K562 (cell line): ENCODE measurements around the gene PLPPR1. TPM values are rescaled to one million over a fixed set of nuclear protein-coding genes. Genes with fewer than 3 reads are reported as not detected.

ENCODE experiments used
- BRD9 ChIP-seq: fragments of 450-650 bp; IDR thresholded peaks from 2 replicates; pipeline ENCODE4 v1.6.1; 2018; ENCODE audit warnings: low read depth; ENCODE audit not compliant: partially characterized antibody
- C11orf30 ChIP-seq: fragments of 450-650 bp; IDR thresholded peaks from 2 replicates; pipeline ENCODE4 v1.6.1; 2016; ENCODE audit warnings: low read depth, mild to moderate bottlenecking
- CBX1 ChIP-seq: sonication (generic); IDR thresholded peaks from 2 replicates; pipeline ENCODE4 v1.6.1; 2016; ENCODE audit warnings: antibody characterized with exemption, low read depth, mild to moderate bottlenecking
- CEBPB ChIP-seq: fragments of 450-650 bp; IDR thresholded peaks from 2 replicates; pipeline ENCODE4 v1.6.1; 2016; ENCODE audit warnings: missing genetic modification characterization, missing compliant biosample characterization
- CXXC5 ChIP-seq: fragments of 250-450 bp; sonication (Bioruptor Pico); IDR thresholded peaks from 2 replicates; pipeline ENCODE4 v1.8.0; 2022; ENCODE audit warnings: inconsistent platforms, mild to moderate bottlenecking, moderate library complexity
- ESRRA ChIP-seq: fragments of 450-650 bp; IDR thresholded peaks from 2 replicates; pipeline ENCODE4 v1.6.1; 2014; ENCODE audit warnings: low read depth, mild to moderate bottlenecking, moderate library complexity, borderline replicate concordance
- FOXK1 ChIP-seq: sonication (generic); formaldehyde crosslinking; IDR thresholded peaks from 2 replicates; pipeline ENCODE4 v1.8.0; 2022; ENCODE audit warnings: missing genetic modification reagents, mild to moderate bottlenecking, borderline replicate concordance
- GABPA ChIP-seq: fragments of 200-800 bp; sonication (Bioruptor generic); conservative IDR thresholded peaks from 2 replicates; pipeline ENCODE4 v1.6.1; 2016; ENCODE audit warnings: low read depth, missing genetic modification characterization, missing compliant biosample characterization
- JUND ChIP-seq, 2 experiments: IDR thresholded peaks; 2 replicates in 1 of 2; 3 replicates in 1 of 2; pipeline ENCODE4 v1.6.1; 2011; ENCODE audit warnings: borderline replicate concordance in 2 of 2, low read depth in 2 of 2, low read length in 2 of 2, improper control_type of control experiment in 1 of 2, missing biosample characterization in 1 of 2, missing genetic modification characterization in 1 of 2, missing genetic modification reagents in 1 of 2
- MAFF ChIP-seq: IDR thresholded peaks from 2 replicates; pipeline ENCODE4 v1.6.1; 2012; ENCODE audit warnings: low read length, improper control_type of control experiment
- MAFG ChIP-seq: fragments of 450-650 bp; conservative IDR thresholded peaks from 2 replicates; pipeline ENCODE4 v1.6.1; 2016; ENCODE audit warnings: missing genetic modification characterization, missing compliant biosample characterization
- MAFK ChIP-seq: IDR thresholded peaks from 2 replicates; pipeline ENCODE4 v1.6.1; 2011; ENCODE audit warnings: low read length, improper control_type of control experiment
- NCOA1 ChIP-seq: fragments of 450-650 bp; IDR thresholded peaks from 2 replicates; pipeline ENCODE4 v1.6.1; 2016; ENCODE audit warnings: low read depth
- RBBP5 ChIP-seq: fragments of 200-600 bp; sonication (generic); IDR thresholded peaks from 2 replicates; pipeline ENCODE4 v1.6.1; 2012; ENCODE audit warnings: borderline replicate concordance, mild to moderate bottlenecking, low read length, control low read depth, inconsistent platforms; ENCODE audit not compliant: insufficient read depth, poor library complexity, severe bottlenecking
- SNRNP70 ChIP-seq: fragments of 200-400 bp; formaldehyde crosslinking; optimal IDR thresholded peaks from 2 replicates; pipeline ENCODE3; 2017; ENCODE audit warnings: low read depth, low read length
- TEAD2 ChIP-seq: fragments of 450-650 bp; IDR thresholded peaks from 2 replicates; pipeline ENCODE4 v1.6.1; 2016; ENCODE audit warnings: missing genetic modification characterization, control low read depth, missing compliant biosample characterization
- TRIM24 ChIP-seq, 2 experiments: fragments of 450-650 bp; IDR thresholded peaks; 2 replicates each; pipeline ENCODE4 v1.6.1; 2016
- polyA plus RNA-seq, 8 experiments: library from polyadenylated mRNA; depleted of rRNA in 4 of 8; stranded (reverse) in 5 of 8; unstranded in 3 of 8; fragments of >200 nt; fragmentation: Nextera tagmentation in 2 of 8; fragmentation: Illumina TruSeq in 1 of 8; extraction: Ambion mirVana in 2 of 8; extraction: Trizol in 1 of 8; gene quantifications; 2 replicates each; pipeline versions ENCODE4 v1.2.1 to v1.2.3, GENCODE V29; 2011 to 2014; ENCODE audit warnings: inconsistent platforms in 1 of 8, missing spikeins in 1 of 8
- total RNA-seq, 7 experiments: library from RNA; depleted of rRNA in 6 of 7; stranded (reverse); fragments of >200 nt in 6 of 7; fragmentation: Illumina TruSeq in 2 of 7; extraction: Trizol in 2 of 7; gene quantifications; 2 replicates each; pipeline versions ENCODE4 v1.2.1 to v1.2.3, GENCODE V29; 2011 to 2021; ENCODE audit warnings: low replicate concordance in 1 of 7
- TF ChIP-seq, protein P1 (sequence below): fragments of 250-450 bp; sonication (Bioruptor Pico); IDR thresholded peaks from 2 replicates; pipeline ENCODE4 v1.4.0; 2020; ENCODE audit warnings: mild to moderate bottlenecking, moderate library complexity, borderline replicate concordance
- TF ChIP-seq, protein P2 (sequence below): fragments of 200-800 bp; sonication (Bioruptor generic); IDR thresholded peaks from 2 replicates; pipeline ENCODE4 v1.6.1; 2017; ENCODE audit warnings: missing genetic modification characterization, missing compliant biosample characterization

PLPPR1 gene
- total and polyA plus RNA-seq, 9 of the 15 experiments (the other 6 are each of a cell fraction or from before 2014, with no cell fraction given): not detected

DNA sequence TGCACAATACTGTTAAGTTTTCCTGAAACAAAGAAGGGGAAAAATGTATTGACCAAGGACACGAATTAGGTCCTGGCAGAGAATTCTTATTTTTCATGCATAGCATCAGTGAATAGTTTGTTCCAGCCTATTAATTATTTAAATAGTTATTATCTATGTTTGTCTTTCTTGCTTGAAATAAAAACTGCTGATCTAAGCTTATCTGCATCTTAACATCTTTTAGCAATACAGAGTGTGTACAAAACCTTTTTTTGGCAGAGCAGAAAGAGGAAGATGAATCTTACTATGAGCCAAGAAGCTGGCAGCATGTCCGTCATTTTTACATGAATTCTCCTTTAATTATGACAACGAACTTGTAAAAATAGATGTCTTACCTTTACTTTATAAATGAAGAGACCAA, 23.3 kb upstream of the PLPPR1 start (continued):
- TF ChIP-seq GABPA (tag) (no peak), CEBPB (tag) (no peak), MAFK (peak; percentile 44; the same call in 1 of the 2 replicates), TEAD2 (tag) (no peak), MAFF (peak; percentile 40; the same call in 1 of the 2 replicates), FOXK1 (CRISPR knock-in tag) (no peak), CXXC5 (no peak), JUND (IDR thresholded peaks at IDR 0.05; ENCODE audit: borderline replicate concordance, low read depth, low read length) (no peak), JUND (tag; IDR thresholded peaks at IDR 0.05; ENCODE audit: borderline replicate concordance, low read depth, low read length) (no peak), NCOA1 (no peak), C11orf30 (0 out of 2 replicates have a peak, but pooled peaks have one; percentile 13), MAFG (tag) (0 out of 2 replicates have a peak, but pooled peaks have one; percentile 15), BRD9 (no peak), TRIM24 (IDR thresholded peaks at IDR 0.05) (no peak), RBBP5 (no peak), ESRRA (no peak), SNRNP70 (no peak), CBX1 (no peak)
- TF ChIP-seq, protein P1, sequence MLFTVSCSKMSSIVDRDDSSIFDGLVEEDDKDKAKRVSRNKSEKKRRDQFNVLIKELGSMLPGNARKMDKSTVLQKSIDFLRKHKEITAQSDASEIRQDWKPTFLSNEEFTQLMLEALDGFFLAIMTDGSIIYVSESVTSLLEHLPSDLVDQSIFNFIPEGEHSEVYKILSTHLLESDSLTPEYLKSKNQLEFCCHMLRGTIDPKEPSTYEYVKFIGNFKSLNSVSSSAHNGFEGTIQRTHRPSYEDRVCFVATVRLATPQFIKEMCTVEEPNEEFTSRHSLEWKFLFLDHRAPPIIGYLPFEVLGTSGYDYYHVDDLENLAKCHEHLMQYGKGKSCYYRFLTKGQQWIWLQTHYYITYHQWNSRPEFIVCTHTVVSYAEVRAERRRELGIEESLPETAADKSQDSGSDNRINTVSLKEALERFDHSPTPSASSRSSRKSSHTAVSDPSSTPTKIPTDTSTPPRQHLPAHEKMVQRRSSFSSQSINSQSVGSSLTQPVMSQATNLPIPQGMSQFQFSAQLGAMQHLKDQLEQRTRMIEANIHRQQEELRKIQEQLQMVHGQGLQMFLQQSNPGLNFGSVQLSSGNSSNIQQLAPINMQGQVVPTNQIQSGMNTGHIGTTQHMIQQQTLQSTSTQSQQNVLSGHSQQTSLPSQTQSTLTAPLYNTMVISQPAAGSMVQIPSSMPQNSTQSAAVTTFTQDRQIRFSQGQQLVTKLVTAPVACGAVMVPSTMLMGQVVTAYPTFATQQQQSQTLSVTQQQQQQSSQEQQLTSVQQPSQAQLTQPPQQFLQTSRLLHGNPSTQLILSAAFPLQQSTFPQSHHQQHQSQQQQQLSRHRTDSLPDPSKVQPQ (CRISPR knock-in tag): no peak
- TF ChIP-seq, protein P2, sequence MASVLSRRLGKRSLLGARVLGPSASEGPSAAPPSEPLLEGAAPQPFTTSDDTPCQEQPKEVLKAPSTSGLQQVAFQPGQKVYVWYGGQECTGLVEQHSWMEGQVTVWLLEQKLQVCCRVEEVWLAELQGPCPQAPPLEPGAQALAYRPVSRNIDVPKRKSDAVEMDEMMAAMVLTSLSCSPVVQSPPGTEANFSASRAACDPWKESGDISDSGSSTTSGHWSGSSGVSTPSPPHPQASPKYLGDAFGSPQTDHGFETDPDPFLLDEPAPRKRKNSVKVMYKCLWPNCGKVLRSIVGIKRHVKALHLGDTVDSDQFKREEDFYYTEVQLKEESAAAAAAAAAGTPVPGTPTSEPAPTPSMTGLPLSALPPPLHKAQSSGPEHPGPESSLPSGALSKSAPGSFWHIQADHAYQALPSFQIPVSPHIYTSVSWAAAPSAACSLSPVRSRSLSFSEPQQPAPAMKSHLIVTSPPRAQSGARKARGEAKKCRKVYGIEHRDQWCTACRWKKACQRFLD (CRISPR knock-in tag): no peak
